ENCODE measurements around the gene LYZL1.

DNA sequence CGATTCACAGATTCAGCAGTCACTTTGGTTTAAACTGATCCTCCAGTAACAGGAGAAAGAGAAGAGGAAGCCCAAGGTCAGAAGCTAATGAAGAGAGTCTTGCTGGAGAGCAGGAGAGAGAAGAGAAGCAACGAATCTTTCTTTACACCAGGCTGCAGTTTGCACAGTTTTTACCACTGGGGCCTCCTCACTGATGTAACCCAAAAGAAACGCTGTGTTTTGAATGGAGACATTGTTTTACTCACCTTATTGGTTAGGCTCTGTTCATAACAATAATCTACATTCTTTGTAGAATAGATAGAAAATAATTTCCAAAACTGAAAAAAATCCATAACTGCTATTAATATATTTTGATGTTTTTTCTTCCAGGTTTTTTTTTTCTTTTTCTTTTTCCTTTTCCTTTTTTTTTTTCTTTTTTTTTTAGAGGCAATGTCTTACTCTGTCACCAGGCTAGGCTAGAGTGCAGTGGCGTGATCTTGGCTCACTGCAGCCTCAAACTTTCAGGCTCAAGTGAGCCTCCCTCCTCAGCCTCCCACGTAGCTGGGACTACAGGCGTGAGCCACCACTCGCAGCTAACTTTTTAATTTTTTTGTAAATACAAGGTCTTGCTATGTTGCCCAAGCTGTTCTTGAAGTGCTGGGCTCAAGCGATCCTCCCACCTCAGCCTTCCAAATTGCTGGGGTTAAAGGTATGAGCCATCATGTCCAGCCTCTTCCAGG, 27.6 kb downstream of the LYZL1 start:
- TF ChIP-seq GTF2E2 (tag; IDR thresholded peaks at IDR 0.05), result no peak
- no peak for TF ChIP-seq NR2C1 (IDR thresholded peaks at IDR 0.05)
- TF ChIP-seq NR2C1 (tag; IDR thresholded peaks at IDR 0.05), result no peak
- TF ChIP-seq, protein P1, sequence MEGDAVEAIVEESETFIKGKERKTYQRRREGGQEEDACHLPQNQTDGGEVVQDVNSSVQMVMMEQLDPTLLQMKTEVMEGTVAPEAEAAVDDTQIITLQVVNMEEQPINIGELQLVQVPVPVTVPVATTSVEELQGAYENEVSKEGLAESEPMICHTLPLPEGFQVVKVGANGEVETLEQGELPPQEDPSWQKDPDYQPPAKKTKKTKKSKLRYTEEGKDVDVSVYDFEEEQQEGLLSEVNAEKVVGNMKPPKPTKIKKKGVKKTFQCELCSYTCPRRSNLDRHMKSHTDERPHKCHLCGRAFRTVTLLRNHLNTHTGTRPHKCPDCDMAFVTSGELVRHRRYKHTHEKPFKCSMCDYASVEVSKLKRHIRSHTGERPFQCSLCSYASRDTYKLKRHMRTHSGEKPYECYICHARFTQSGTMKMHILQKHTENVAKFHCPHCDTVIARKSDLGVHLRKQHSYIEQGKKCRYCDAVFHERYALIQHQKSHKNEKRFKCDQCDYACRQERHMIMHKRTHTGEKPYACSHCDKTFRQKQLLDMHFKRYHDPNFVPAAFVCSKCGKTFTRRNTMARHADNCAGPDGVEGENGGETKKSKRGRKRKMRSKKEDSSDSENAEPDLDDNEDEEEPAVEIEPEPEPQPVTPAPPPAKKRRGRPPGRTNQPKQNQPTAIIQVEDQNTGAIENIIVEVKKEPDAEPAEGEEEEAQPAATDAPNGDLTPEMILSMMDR (IDR thresholded peaks at IDR 0.05 in 2 of 3, conservative IDR thresholded peaks at IDR 0.05 in 1 of 3; ENCODE audit: insufficient read depth in 2 of 3, low read depth in 1 of 3, low read length in 3 of 3), result no peak
- TF ChIP-seq RAD21 (CRISPR knock-in tag; conservative IDR thresholded peaks at IDR 0.05 in 1 of 2, IDR thresholded peaks at IDR 0.05 in 1 of 2), result no peak
- TF ChIP-seq ZNF274 (IDR thresholded peaks at IDR 0.05; ENCODE audit: borderline replicate concordance, low read depth, low read length), result no peak
- no peak for TF ChIP-seq POLR2AphosphoS5 (IDR thresholded peaks at IDR 0.05; ENCODE audit: control insufficient read depth, insufficient read depth, low read depth, low read length)
